Activated naive CD4-positive, alpha-beta T cell treated with anti-CD3 and anti-CD28 coated beads for 36 hours (primary cell): ENCODE measurements around the gene LCP2. TPM values are rescaled to one million over a fixed set of nuclear protein-coding genes. Genes with fewer than 3 reads are reported as not detected.

ENCODE experiments used
- CTCF ChIA-PET: fragments of 350-600 bp; sonication (Branson Sonifier 250); formaldehyde crosslinking; loops from one replicate; lab custom pipeline; 2021; ENCODE audit warnings: antibody characterized with exemption; lab: Charles Lee
- DNase-seq: peaks from one replicate; pipeline ENCODE4 v3.0.0-alpha.2; 2020
- H3K27ac Mint-ChIP-seq: one replicate; pipeline ENCODE4 v1.8.0; 2021; ENCODE audit warnings: mild to moderate bottlenecking, mixed read lengths
- H3K27me3 Mint-ChIP-seq: one replicate; pipeline ENCODE4 v1.8.0; 2021; ENCODE audit warnings: low read depth, mixed read lengths
- H3K36me3 Mint-ChIP-seq: one replicate; pipeline ENCODE4 v1.8.0; 2021; ENCODE audit warnings: low read depth, mixed read lengths
- H3K4me1 Mint-ChIP-seq: one replicate; pipeline ENCODE4 v1.8.0; 2021; ENCODE audit warnings: low read depth, mixed read lengths
- H3K4me3 Mint-ChIP-seq: one replicate; pipeline ENCODE4 v1.8.0; 2021; ENCODE audit warnings: mild to moderate bottlenecking, moderate library complexity, mixed read lengths
- H3K9me3 Mint-ChIP-seq: one replicate; pipeline ENCODE4 v1.8.0; 2021; ENCODE audit warnings: mixed read lengths
- intact Hi-C: fragments of 100-400 bp; cut with micrococcal nuclease; formaldehyde crosslinking; loops from one replicate; pipeline ENCODE4 v1.15.1; 2023
- total RNA-seq, 2 experiments: library from RNA; stranded (reverse); gene quantifications; one replicate each; pipeline ENCODE4 v1.2.3, GENCODE V29; 2021

The LCP2 gene
- total RNA-seq, 2 experiments from 2014 or later, result 115 to 122 TPM

DNA sequence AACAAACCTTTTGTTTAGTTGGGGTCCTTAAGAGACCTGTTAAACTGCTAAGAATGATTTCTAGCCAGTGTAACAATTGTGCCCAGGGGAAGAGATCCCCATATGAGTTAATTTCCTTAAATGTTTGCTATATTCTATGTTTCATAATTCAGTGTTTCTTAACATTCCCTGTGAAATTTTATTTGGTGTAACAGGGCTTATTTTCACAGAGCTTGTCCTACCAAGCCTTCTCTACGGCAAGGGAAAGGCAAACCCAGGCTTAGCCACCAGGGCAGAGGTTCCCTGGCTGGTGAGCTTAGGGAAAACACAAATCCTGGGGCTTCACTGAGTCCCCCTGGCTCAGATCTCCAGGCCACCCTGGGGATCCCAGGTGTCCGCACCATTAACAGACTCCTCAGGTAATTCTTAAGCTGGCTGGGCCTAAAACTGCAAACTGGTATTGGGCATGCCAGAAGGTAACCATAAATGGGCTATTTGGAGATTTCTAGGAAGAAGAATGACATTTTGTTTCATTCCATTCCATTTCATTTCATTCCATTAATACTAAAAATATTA lies 17.0 kb upstream of the LCP2 start:
- CTCF ChIA-PET, result interaction anchor here (0.6 to 3.5 kb wide), 9 partner anchors 12 to 89 kb away, joined by 3 to 33 read pairs (median 4); no protein-coding TSS in a partner anchor

DNA sequence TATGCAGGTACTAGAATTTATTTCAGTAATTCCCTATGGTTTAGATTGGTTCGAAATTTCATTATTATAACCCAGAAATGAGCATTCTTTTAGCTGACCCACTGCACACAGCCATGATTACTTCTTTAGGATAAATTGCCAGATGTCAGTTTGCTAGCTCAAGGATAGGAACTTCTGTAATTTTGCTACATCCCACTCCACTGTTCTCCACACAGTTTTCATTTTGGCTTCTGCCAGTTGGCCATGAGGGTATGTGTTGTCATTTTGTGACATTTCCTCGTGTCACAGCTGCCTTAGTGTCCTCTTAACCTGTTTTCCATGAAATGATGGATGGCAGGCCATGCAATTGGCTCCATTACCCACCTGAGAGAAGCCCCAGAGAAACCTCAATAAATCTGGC lies 16.2 kb upstream of the LCP2 start:
- peaks cover 2% of the 10 kb centered on the region for H3K36me3 Mint-ChIP-seq
- DNase-seq, result no peak
- H3K27ac Mint-ChIP-seq, result peak overlapping the region; percentile 94
- H3K4me3 Mint-ChIP-seq, result peak overlapping the region; percentile 90
- CTCF ChIA-PET, result interaction anchor here (0.7 to 3.5 kb wide), 20 partner anchors 9 to 88 kb away, joined by 3 to 33 read pairs (median 6); partner anchors contain the start of gene LCP2
- H3K4me1 Mint-ChIP-seq, result peaks cover 71% of the 10 kb centered on the region
- intact Hi-C loops, result loop anchor here (1.0 to 5.0 kb wide), 2 partner anchors 17 to 1798 kb away; no protein-coding TSS in a partner anchor
- no peaks in the 10 kb centered on the region for H3K9me3 Mint-ChIP-seq
- H3K27me3 Mint-ChIP-seq, result no peaks in the 10 kb centered on the region

More for the DNA sequence above, 17.0 kb upstream of the LCP2 start:
- no peak for DNase-seq
- H3K4me3 Mint-ChIP-seq, result no peak overlapping the region
- H3K27ac Mint-ChIP-seq, result no peak overlapping the region
- H3K36me3 Mint-ChIP-seq, result peaks cover 2% of the 10 kb centered on the region
- H3K9me3 Mint-ChIP-seq, result no peaks in the 10 kb centered on the region
- peaks cover 74% of the 10 kb centered on the region for H3K4me1 Mint-ChIP-seq
- H3K27me3 Mint-ChIP-seq, result no peaks in the 10 kb centered on the region
- intact Hi-C loops, result loop anchor here (5.0 kb wide), 1 partner anchor 1798 kb away; no protein-coding TSS in a partner anchor

DNA sequence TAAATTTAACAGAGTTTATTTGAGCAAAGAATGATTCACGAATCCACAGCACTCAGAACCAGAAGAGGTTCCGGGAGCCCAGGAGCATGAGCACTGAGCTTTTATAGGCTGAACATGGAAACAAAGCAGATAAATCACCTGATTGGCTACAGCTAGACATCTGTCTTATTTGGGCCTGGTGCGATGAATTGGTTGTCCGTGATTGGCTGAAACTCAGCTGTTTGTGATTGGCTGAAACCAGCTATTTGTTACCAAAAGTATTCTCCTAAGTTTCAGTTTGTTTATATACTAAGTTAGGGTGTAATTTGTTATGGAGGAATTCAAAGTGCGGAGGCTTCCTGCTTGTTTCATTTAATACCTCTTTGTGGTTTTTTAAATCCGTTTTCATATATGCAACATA lies 15.8 kb upstream of the LCP2 start:
- peak overlapping the region; percentile 90 for H3K4me3 Mint-ChIP-seq
- no peaks in the 10 kb centered on the region for H3K27me3 Mint-ChIP-seq
- H3K4me1 Mint-ChIP-seq, result peaks cover 71% of the 10 kb centered on the region
- no peaks in the 10 kb centered on the region for H3K9me3 Mint-ChIP-seq
- CTCF ChIA-PET, result interaction anchor here (0.7 to 3.5 kb wide), 20 partner anchors 9 to 87 kb away, joined by 3 to 33 read pairs (median 6); partner anchors contain the start of gene LCP2
- intact Hi-C loops, result loop anchor here (1.0 to 5.0 kb wide), 2 partner anchors 18 to 1799 kb away; no protein-coding TSS in a partner anchor
- peak overlapping the region; percentile 94 for H3K27ac Mint-ChIP-seq
- H3K36me3 Mint-ChIP-seq, result peaks cover 2% of the 10 kb centered on the region
- peak; percentile 72 for DNase-seq

DNA sequence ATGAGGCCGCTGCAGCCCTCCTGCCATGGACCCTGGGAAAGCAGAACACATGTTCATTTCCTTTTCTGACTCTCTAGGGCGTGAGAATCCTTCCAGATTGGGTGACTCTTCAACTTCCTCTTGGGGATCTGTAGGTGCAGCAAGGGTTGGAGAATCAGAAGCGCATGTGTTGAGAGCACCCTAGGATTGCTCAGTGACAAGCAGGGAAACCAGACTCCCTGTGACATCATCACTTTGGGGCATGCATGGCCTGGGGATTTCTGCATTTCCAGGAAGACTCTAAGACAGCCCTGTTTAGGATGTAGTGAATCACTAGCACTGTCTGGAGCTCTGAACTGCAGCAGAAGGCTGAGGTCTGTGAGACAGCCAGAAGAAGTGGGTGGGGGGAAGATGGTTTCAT lies 15.1 kb upstream of the LCP2 start:
- intact Hi-C loops, result loop anchor here (1.0 to 5.0 kb wide), 8 partner anchors 9 to 1800 kb away; no protein-coding TSS in a partner anchor
- H3K27ac Mint-ChIP-seq, result peak overlapping the region; percentile 94
- H3K27me3 Mint-ChIP-seq, result no peaks in the 10 kb centered on the region
- peak overlapping the region; percentile 90 for H3K4me3 Mint-ChIP-seq
- peaks cover 68% of the 10 kb centered on the region for H3K4me1 Mint-ChIP-seq
- CTCF ChIA-PET, result interaction anchor here (0.9 to 3.5 kb wide), 15 partner anchors 9 to 47 kb away, joined by 3 to 33 read pairs (median 6); partner anchors contain the start of gene LCP2
- no peaks in the 10 kb centered on the region for H3K9me3 Mint-ChIP-seq
- H3K36me3 Mint-ChIP-seq, result peaks cover 2% of the 10 kb centered on the region
- peak; percentile 90 for DNase-seq

DNA sequence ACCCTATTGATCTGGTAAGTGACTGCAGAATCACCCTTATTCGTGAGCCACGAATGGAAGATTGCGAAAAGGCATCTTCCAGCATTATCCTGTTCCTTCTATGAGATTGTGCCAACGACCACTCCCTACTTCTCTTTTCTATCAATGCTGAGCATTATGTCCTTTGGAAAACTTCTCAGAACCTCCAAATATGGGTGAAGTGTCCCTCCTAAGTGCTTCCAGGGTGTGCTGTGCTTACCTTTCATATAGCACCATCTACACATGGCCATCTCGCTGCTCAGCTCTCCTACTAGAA lies 14.7 kb upstream of the LCP2 start:
- Mint-ChIP-seq H3K9me3 (no peaks in the 10 kb centered on the region), H3K27ac (peak overlapping the region; percentile 94), H3K36me3 (peaks cover 2% of the 10 kb centered on the region), H3K27me3 (no peaks in the 10 kb centered on the region), H3K4me3 (peak overlapping the region; percentile 90), H3K4me1 (peaks cover 71% of the 10 kb centered on the region)
- no peak for DNase-seq
- intact Hi-C loops, result loop anchor here (1.0 to 5.0 kb wide), 7 partner anchors 9 to 1800 kb away; no protein-coding TSS in a partner anchor
- CTCF ChIA-PET, result interaction anchor here (1.0 to 3.5 kb wide), 8 partner anchors 8 to 46 kb away, joined by 3 to 33 read pairs (median 8); partner anchors contain the start of gene LCP2

DNA sequence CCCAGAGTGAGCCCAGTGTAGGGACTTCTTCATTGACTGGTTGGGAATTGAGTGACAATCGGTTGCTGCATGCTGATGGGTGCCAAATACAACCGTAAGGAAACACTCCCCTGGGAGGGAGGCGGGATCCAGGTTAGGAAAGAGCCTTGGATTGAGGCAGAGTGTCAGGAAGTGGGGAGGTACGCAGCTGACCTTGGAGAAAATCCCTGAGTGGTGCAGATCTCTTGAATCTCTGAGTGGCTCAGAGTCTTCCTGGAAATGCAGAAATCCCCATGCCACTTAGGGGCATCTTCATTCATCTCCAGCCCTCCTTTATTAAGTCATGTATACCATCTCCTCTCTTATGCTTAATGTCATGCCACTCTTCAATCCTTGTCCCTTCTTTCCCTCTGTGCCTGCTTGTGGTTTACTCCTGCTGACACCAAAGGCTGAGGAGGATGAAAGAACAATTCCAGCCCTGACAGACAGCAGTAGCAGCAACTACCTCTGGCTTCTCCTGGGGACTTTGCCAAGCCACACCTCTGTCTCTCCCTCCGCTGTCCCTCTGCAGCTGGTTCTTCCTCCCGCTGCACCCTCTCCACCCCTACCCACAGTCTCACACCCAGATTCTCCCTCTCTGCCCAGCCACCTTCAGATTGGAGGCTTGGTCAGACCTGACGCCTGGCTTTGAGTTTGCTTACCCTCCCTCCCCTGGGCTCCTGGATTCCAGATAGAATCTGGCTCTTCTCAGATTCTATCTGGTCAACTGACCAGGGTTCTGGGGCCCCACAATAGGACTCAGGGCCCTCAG lies 14.1 kb upstream of the LCP2 start:
- Mint-ChIP-seq H3K27ac (peak overlapping the region; percentile 94), H3K4me3 (peak overlapping the region; percentile 90), H3K4me1 (peaks cover 72% of the 10 kb centered on the region)

DNA sequence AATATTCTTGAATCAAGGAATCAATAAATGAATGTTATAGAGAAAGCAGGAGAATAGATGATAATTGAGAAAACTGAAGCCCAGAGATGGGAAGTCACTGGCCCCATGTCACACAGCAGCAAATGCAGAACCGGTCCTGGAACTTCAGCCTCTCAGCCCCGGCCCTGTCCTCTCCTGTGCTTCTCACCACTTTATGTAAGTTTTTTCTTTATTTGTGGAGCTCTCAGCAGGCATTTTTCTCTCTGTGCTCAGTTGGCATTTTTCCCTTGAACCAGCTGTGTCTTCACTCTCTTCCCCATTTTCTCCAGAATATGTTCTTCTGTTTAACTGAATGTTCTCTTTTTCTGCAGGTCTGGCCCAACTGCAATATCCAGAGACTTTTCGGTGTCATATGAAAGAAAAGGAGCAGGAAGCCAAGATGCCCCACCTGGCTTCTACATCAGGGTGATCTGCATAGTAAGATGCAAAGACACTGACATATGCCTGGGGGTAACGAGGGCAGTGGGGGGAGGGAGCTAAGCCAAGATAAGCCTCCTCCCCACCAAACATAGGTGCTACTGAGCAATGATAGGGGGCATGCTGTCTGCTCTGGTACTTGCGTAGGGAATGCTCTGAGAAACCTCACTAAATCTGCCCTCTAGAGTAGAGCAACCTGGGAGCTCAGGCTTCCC lies 12.8 kb upstream of the LCP2 start:
- Mint-ChIP-seq H3K27ac (peak overlapping the region; percentile 62), H3K9me3 (no peaks in the 10 kb centered on the region), H3K4me1 (peaks cover 78% of the 10 kb centered on the region), H3K36me3 (peaks cover 2% of the 10 kb centered on the region), H3K4me3 (peak overlapping the region; percentile 35), H3K27me3 (no peaks in the 10 kb centered on the region)
- CTCF ChIA-PET, result interaction anchor here (0.7 to 1.0 kb wide), 3 partner anchors 13 to 35 kb away, joined by 3 read pairs; partner anchors contain the start of gene LCP2
- DNase-seq, result no peak
- intact Hi-C loops, result loop anchor here (5.0 kb wide), 1 partner anchor 1802 kb away; no protein-coding TSS in a partner anchor

More for the DNA sequence above, 14.1 kb upstream of the LCP2 start:
- CTCF ChIA-PET, result interaction anchor here (0.6 to 2.2 kb wide), 5 partner anchors 9 to 46 kb away, joined by 3 to 8 read pairs (median 3); no protein-coding TSS in a partner anchor
- no peak for DNase-seq
- Mint-ChIP-seq H3K27me3 (no peaks in the 10 kb centered on the region), H3K36me3 (peaks cover 2% of the 10 kb centered on the region), H3K9me3 (no peaks in the 10 kb centered on the region)
- intact Hi-C loops, result loop anchor here (1.0 to 5.0 kb wide), 7 partner anchors 8 to 1801 kb away; no protein-coding TSS in a partner anchor

DNA sequence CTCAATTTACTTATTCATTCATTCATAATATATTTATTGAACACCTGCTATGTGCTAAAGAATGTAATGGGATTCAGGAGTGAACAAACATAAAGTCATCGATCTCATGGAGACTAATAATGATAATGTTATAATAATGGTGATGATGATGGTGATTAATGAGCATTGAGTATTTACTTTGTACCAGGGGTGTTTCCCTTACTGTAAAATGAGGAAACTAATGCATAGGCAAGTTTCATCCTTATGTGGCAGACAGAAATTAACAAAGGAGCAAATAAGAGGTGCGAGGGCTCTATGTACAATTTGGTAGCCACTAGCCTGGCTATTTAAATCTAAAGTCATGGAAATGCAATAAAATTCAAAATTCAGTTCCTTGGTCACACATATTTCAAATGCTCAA lies 11.1 kb upstream of the LCP2 start:
- Mint-ChIP-seq H3K4me3 (no peak overlapping the region), H3K9me3 (no peaks in the 10 kb centered on the region), H3K36me3 (peaks cover 2% of the 10 kb centered on the region), H3K4me1 (peaks cover 83% of the 10 kb centered on the region), H3K27ac (no peak overlapping the region), H3K27me3 (no peaks in the 10 kb centered on the region)
- intact Hi-C loops, result no loop called here
- CTCF ChIA-PET, result interaction anchor here (1.1 to 2.6 kb wide), 4 partner anchors 10 to 34 kb away, joined by 4 to 10 read pairs (median 6); partner anchors contain the start of gene LCP2
- no peak for DNase-seq

DNA sequence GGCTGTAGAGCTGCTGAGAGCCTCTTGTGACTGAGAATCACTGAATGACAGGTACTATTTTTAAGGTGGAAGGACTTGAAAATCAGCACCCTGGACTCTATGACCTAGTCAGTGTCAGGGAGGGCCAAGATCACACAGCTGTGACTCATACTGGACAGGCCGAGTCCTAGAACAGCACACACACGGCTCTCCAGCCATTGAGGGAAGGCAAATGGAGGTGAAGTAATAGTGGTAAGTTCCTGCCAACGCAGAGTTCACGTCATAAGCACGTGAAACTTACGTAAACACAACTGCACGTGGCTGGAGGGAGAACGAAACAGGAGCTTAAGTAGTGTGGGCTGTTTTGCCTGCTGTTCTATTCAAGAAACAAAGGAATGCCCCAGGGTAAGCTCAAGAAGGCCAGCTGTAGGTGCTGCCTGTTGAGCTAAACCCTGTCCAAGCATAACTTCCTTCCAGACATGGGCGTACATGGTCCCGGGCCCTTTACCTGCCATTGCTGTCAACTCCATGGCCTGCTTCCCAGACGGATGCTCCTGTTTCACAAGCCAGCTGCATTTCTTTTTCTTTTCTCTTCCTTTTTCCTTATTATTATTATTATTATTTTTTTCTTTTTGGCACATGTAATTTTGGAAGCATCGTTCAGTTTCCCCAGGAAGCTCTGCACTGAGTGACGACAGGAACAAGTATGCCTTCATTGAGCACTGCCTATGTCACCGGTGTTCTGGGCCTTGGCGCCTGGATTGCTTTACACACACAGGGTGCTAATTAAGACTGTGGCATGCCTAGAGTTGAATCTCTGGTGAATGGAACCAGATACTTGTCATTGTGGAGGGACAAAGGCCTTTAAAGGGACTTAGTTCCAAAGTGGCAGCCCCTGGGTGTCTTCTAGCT lies 10.2 kb upstream of the LCP2 start:
- intact Hi-C loops, result no loop called here
- Mint-ChIP-seq H3K4me1 (peaks cover 84% of the 10 kb centered on the region), H3K27ac (no peak overlapping the region), H3K27me3 (no peaks in the 10 kb centered on the region), H3K9me3 (no peaks in the 10 kb centered on the region), H3K4me3 (no peak overlapping the region), H3K36me3 (peaks cover 2% of the 10 kb centered on the region)
- DNase-seq, result no peak
- CTCF ChIA-PET, result interaction anchor here (1.1 to 2.6 kb wide), 7 partner anchors 9 to 39 kb away, joined by 3 to 10 read pairs (median 4); partner anchors contain the start of gene LCP2

DNA sequence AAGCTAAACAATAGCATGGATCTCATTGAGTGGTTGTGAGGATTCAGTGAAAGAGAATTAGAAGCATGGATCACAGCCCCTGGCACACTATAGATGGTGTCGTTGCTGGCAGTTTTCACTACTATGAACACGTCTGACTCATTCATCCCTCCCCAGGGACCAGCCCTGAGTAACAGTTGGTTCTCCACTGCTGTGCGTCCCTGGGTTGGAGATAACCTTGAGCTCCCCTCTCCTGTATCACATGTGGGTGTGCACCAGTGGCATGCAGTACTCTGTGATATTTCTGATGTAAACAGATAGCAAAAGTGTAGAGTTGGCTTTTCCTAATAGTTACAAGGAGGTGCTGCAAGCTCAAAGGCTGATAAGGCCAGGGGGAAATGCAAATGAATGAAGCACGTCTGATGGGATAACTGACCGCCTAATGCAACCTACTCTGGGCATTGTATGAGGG lies 8.8 kb upstream of the LCP2 start:
- intact Hi-C loops, result no loop called here
- DNase-seq, result peak; percentile 69
- CTCF ChIA-PET, result interaction anchor here (0.7 to 2.6 kb wide), 4 partner anchors 12 to 33 kb away, joined by 3 to 10 read pairs (median 6); no protein-coding TSS in a partner anchor
- Mint-ChIP-seq H3K4me3 (no peak overlapping the region), H3K36me3 (peaks cover 2% of the 10 kb centered on the region), H3K4me1 (peaks cover 84% of the 10 kb centered on the region), H3K27ac (peak overlapping the region; percentile 41), H3K27me3 (no peaks in the 10 kb centered on the region), H3K9me3 (no peaks in the 10 kb centered on the region)

DNA sequence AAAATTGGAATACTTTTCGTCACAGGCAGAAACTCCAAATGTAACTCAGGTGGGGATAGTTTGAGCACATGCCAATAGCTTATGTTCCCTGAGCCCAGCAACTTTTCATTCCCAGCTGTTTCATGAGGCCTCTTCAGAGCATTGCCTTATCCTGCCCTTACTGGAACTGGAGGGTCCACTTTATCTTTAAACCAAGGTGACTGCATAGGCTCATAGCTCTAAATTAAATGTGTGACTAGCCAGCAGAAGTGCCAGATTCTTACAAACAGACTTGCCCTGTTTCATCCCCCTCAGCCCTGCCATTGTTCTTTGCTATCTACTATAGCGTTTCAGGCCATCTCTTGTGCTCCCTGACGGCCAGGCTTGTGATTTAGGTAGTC lies 8.1 kb upstream of the LCP2 start:
- CTCF ChIA-PET, result interaction anchor here (1.2 to 1.8 kb wide), 3 partner anchors 13 to 32 kb away, joined by 3 to 9 read pairs (median 3); no protein-coding TSS in a partner anchor
- intact Hi-C loops, result no loop called here
- no peak overlapping the region for H3K27ac Mint-ChIP-seq
- DNase-seq, result no peak
- H3K4me1 Mint-ChIP-seq, result peaks cover 85% of the 10 kb centered on the region
- no peaks in the 10 kb centered on the region for H3K9me3 Mint-ChIP-seq
- no peak overlapping the region for H3K4me3 Mint-ChIP-seq
- H3K27me3 Mint-ChIP-seq, result no peaks in the 10 kb centered on the region
- no peaks in the 10 kb centered on the region for H3K36me3 Mint-ChIP-seq
